OCI-LY1 (cell line): ENCODE measurements around the gene PXDC1.

ENCODE experiments used
- CTCF ChIP-seq: fragments of 200-600 bp; sonication (generic), shearing (Covaris generic); IDR thresholded peaks from 2 replicates; pipeline ENCODE4 v1.5.1; 2017; ENCODE audit warnings: mild to moderate bottlenecking, antibody characterized with exemption, low read length, moderate library complexity, mixed read lengths
- EZH2 ChIP-seq: fragments of 200-600 bp; sonication (generic), shearing (Covaris generic); IDR thresholded peaks from 2 replicates; pipeline ENCODE4 v1.8.0; 2017; ENCODE audit warnings: borderline replicate concordance, mixed run types, mild to moderate bottlenecking, antibody characterized with exemption, low read length, moderate library complexity, mixed read lengths

- no peak for TF ChIP-seq CTCF
- TF ChIP-seq EZH2 = no peak
Measured at GRCh38 chr6:3782876-3783832, 31.6 kb upstream of the PXDC1 start.
